ENCODE results near the gene KAZN. TPM values are rescaled to one million over a fixed set of nuclear protein-coding genes. Genes with fewer than 3 reads are reported as not detected.

KAZN gene
- total and polyA plus RNA-seq, 8 donors = 11.1 to 37.5 (median 30.2) TPM

DNA sequence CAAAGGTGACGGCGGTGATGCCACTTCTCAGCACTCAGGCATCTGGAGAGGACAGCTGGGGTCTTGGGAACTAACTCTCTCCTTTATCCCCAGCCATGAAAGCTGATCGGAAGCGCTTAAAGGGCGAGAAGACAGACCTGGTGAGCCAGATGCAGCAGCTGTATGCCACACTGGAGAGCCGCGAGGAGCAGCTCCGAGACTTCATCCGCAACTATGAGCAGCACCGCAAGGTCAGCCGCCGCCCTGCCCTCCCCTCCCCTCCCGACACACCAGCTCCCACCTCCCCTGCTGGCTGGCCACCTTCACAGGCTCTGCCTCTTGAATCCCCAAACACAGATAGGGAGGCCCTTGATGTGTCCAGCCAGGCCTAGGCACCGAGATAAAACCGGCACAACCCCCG lies 436.2 kb downstream of the KAZN start:
- intact Hi-C loops (cut with DNase I) = no loop called here
- no peak overlapping the region for H3K27ac ChIP-seq
- ATAC-seq = no peak
- no peaks in the 10 kb centered on the region for H3K27me3 ChIP-seq
- TF ChIP-seq, protein P1, sequence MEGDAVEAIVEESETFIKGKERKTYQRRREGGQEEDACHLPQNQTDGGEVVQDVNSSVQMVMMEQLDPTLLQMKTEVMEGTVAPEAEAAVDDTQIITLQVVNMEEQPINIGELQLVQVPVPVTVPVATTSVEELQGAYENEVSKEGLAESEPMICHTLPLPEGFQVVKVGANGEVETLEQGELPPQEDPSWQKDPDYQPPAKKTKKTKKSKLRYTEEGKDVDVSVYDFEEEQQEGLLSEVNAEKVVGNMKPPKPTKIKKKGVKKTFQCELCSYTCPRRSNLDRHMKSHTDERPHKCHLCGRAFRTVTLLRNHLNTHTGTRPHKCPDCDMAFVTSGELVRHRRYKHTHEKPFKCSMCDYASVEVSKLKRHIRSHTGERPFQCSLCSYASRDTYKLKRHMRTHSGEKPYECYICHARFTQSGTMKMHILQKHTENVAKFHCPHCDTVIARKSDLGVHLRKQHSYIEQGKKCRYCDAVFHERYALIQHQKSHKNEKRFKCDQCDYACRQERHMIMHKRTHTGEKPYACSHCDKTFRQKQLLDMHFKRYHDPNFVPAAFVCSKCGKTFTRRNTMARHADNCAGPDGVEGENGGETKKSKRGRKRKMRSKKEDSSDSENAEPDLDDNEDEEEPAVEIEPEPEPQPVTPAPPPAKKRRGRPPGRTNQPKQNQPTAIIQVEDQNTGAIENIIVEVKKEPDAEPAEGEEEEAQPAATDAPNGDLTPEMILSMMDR (IDR thresholded peaks at IDR 0.05) = no peak
- DNase-seq = peak in 1 of 4 donors; percentile 68
- H3K4me3 ChIP-seq = no peak overlapping the region
- no peaks in the 10 kb centered on the region for H3K36me3 ChIP-seq
- no peaks in the 10 kb centered on the region for H3K9me3 ChIP-seq
- no peaks in the 10 kb centered on the region for H3K4me1 ChIP-seq

DNA sequence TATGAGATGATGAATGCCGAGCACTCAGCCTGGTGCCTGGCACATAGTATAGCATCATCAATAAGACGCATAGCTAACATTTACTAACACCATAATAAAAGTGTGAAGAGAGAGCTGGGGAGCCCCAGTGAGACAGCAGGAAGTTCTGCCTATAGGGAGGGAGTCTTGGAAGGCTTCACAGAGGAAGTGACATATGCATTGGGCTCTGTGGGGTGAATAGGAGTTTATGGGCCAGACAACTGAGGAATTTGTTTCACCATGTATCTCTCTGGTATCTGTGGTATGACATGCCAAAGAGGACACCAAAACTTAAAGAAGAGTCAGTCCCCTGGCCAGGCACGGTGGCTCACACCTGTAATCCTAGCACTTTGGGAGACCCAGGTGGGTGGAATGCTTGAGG lies 436.8 kb downstream of the KAZN start:
- Histone ChIP-seq H3K4me1 (no peaks in the 10 kb centered on the region), H3K9me3 (no peaks in the 10 kb centered on the region), H3K4me3 (no peak overlapping the region), H3K36me3 (no peaks in the 10 kb centered on the region), H3K27me3 (no peaks in the 10 kb centered on the region), H3K27ac (no peak overlapping the region)
- TF ChIP-seq, protein P1 (IDR thresholded peaks at IDR 0.05) = no peak
- DNase-seq (no peak), ATAC-seq (no peak)
- intact Hi-C loops (cut with DNase I) = no loop called here

DNA sequence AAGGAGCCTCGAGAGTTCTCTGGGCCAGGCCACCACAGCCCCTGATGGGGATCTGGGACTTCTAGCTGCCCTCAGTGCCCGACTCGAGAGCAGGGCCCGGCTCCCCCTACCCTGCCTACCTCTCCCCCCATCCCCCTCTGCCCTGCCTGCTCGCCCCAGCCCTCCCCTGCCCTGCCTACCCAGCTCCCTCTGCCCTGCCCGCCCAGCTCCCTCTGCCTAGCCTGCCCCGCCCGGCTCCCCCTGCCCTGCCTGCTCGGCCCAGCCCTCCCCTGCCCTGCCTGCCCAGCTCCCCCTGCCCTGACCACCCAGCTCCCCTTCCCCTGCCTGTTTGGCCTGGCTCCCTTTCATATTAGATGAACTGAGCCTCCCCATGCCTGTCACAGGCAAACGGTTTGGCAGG lies 437.6 kb downstream of the KAZN start:
- intact Hi-C loops (cut with DNase I) = no loop called here
- Histone ChIP-seq H3K36me3 (no peaks in the 10 kb centered on the region), H3K27me3 (no peaks in the 10 kb centered on the region), H3K9me3 (no peaks in the 10 kb centered on the region), H3K4me1 (no peaks in the 10 kb centered on the region), H3K4me3 (no peak overlapping the region), H3K27ac (no peak overlapping the region)
- DNase-seq (no peak), ATAC-seq (no peak)
- TF ChIP-seq, protein P1 (IDR thresholded peaks at IDR 0.05) = no peak

DNA sequence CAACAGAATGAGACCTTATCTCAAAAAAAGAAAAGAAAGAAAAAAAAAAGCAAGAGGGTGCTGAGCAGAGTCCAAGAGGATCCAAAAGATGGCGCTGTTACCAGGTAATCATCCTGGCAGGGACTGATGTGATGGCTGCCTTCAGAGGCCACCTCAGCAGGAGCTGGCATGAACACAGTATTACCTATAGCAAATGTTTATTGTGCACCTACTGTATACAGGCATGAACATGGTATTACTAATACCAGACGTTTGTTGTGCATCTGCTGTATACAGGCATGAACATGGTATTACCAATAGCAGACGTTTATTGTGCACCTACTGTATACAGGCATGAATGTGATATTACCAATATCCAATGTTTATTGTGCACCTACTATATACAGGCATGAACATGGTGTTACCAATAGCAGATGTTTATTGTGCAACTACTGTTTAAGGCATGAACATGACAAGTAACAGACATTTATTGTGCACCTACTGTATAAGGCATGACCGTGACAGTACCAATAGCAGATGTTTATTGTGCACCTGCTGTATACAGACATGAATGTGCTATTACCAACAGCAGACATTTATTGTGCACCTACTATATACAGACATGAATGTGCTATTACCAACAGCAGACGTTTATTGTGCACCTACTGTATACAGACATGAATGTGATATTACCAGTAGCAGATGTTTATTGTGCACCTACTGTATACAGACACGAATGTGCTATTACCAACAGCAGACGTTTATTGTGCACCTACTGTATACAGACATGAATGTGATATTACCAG lies 439.9 kb downstream of the KAZN start:
- Histone ChIP-seq H3K4me1 (no peaks in the 10 kb centered on the region), H3K4me3 (no peak overlapping the region), H3K36me3 (no peaks in the 10 kb centered on the region), H3K9me3 (no peaks in the 10 kb centered on the region), H3K27me3 (no peaks in the 10 kb centered on the region), H3K27ac (no peak overlapping the region)
- DNase-seq (no peak), ATAC-seq (peak; percentile 39)
- TF ChIP-seq, protein P1 (IDR thresholded peaks at IDR 0.05) = no peak
- intact Hi-C loops (cut with DNase I) = no loop called here

DNA sequence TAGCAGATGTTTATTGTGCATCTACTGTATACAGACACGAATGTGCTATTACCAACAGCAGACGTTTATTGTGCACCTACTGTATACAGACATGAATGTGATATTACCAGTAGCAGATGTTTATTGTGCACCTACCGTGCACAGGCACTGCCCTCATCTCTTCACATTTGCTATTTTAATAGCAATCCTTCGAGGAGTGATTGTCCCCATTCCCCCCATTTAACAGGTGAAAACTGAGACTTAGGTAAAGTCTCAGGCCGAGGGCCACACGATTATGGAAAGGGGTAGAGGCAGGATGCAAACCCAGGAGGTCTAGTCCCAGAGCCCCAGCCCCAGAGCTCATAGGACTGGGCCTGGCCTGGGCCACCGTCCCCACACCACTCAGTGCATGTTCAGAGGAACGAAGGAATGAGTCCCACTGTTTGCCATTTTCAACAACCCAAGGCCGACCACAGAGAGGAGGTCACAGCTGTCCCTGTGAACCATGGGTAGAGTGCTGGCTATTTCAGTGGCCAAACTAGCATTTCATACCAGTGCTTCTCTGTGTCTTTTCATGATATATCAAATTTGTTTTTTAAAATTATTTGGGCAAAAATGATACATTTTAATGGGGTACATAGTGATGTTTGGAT lies 440.6 kb downstream of the KAZN start:
- H3K4me1 ChIP-seq = no peaks in the 10 kb centered on the region
- intact Hi-C loops (cut with DNase I) = no loop called here
- no peak overlapping the region for H3K4me3 ChIP-seq
- TF ChIP-seq, protein P1 (IDR thresholded peaks at IDR 0.05) = no peak
- no peaks in the 10 kb centered on the region for H3K27me3 ChIP-seq
- DNase-seq (no peak), ATAC-seq (no peak)
- no peaks in the 10 kb centered on the region for H3K9me3 ChIP-seq
- H3K36me3 ChIP-seq = no peaks in the 10 kb centered on the region
- no peak overlapping the region for H3K27ac ChIP-seq

Measured in left lung (tissue), 10 donors.